Stimulated activated CD4-positive, alpha-beta T cell treated with anti-CD3 and anti-CD28 coated beads, Interleukin-12 subunit alpha, Interleukin-12 subunit beta, amount 100 ng/mL, for 4 hours (primary cell): ENCODE results near the gene NUDT16L1.

Experiments used
- DNase-seq: peaks from one replicate; pipeline ENCODE4 v3.0.0-alpha.2; 2020

Gene NUDT16L1

DNA sequence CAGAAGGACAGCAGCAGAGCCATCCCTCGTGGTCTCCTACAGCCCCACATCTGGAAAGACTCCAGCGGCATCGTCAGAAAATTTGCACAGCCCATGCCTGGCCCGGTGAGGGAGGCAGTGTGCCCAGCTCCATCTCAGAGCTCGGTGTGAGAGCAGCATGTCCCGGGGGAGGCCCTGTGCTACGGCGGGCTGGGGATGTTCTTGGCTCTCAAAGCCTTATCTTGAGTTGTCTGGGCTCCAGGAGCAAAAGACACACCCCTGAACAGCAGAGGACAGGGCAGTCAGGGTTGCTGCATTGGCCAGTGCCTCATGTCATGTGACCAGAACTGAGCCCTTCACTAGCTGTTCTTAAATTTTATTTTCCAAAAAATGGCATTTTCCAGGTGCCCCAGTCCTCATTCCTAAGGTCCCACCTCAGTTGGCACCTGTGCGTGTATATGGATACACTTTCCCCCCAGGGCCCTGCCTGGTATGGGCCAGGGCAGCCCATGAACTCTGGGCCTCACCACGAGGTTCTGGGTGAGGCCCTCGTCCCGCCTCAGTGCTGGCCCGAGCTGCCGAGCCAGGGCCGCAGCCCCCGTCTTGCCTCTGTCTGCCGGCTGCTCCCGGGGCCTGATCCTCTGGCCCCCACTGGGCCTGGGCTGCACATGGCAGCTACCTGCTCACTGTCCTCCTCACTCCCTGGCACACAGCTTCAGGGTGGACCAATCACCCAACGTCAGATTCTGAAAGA is 3.0 kb downstream of the NUDT16L1 start:
- DNase-seq: no peak

DNA sequence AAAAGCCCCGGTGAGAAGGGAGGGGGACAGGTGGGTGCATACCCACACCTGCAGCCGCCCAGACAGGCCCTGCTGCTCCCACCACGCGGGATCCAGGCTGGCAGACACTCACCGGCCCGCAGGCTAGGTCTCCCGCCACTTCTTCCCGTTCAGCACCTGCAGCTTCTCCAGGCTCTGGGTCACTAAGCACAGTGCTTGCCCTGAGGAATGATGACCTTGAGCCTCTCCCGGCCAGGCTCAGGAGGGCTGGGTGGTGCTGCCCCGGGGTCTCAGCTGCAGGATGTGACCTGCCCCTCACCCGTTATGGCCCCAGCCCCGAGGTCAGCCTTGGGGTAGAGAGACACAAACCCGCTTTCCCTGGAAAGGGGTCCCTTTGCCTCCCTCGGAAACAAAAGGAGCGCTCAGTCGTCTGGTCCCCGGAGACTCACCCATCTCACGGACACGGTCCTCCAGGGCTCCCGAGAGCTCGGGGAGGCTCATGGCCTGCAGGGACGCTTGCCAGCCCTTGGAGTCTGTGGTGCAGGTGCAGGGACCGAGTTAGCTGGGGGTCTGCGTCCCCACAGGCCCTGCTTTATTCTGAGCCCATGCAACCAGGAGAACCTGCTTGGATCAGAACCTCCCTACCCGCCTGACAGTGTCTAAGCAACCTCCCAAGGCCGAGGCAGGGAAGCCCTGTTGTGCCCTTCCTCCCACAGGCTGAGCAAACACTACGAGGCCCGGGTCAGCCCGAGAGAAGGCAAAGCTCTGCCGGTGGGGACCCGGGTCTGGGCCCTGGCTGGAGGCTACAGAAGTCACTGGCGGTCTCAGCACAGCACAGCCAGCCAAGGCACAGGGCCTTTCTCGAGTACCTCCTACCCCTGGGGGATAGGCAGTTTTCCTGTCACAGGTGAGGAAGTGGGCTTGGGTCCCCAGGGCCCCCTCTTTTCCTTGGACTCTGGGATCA is 3.8 kb downstream of the NUDT16L1 start:
- DNase-seq: no peak

DNA sequence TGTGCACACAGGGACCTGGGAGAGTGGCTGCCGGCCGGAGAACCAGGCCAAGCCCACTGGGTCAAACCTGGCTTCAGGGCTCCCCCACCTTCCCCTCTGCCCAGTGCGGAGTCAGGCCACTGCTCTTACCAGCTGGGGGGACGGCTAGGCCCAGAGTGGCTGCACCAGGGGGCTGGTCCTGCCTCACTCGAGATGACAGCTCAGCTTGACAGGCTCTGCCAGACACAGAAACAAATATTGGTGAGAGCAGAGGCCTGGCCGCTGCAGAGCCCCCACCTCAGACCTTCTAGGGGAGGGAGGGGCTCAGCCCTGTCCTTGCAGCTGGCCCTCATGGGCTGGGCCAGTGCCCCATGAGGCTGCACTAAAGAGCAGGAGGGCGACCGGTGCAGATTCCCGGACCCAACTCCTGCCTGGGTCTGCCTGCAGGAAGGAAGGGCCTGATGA is 4.5 kb downstream of the NUDT16L1 start:
- no peak for DNase-seq

DNA sequence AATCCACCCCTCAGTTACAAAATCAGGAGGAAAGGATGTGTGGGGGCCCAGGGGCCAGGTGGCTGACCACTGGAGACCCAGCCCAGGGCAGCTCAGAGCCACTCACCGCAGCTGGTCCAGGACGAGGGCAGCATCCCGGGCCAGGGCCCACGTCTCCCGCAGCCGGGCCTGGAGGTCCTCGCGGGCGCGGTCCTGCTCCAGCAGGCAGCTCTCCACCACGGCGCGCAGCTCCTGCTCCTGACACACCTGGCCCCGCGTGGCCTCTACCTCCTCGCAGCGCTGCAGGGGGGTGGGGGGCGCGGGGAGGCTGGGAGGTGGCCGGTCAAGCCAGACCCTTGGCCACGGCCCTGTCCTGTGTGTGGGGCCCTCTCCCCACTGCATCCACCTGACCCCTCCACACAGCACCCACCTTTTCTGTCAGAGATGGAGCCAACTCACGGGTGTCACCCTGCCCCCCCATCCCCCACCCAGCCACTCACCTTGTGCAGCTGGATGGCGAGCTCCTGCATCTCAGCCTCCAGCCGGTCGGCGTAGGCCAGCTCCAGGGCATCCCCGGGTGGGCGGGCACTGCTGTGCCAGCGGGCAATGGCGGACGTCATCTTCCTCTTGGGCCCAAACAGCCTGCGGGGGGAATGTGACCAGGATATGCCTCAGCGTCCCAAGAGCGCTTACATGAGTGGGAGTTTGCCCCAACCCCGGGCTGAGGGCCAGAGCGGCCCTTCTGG is 5.1 kb downstream of the NUDT16L1 start:
- DNase-seq: no peak

DNA sequence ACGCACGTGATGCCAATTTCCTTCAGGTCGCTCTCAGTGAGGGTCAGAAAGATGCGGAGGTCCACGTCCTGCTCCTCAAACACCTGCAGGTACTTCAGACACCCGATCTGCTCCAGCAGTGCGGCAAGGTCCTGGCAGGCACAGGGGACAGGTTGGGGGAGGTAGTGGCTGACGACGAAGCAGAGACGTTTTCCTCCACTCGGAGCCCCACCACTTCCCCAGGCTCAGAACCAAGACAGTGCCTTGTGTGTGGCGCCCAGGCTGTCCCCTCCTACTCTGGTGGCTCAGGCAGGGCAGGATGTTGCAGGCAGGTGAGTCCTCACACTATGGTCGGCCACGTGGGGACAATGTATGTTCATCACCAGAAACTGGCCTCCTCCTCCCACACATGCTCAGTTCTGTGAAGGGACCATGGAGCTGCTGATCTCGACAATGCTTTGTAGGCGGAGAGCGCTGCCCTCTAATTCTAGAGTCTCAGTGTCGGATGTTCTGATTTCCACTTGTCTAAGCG is 5.7 kb downstream of the NUDT16L1 start:
- DNase-seq: no peak

DNA sequence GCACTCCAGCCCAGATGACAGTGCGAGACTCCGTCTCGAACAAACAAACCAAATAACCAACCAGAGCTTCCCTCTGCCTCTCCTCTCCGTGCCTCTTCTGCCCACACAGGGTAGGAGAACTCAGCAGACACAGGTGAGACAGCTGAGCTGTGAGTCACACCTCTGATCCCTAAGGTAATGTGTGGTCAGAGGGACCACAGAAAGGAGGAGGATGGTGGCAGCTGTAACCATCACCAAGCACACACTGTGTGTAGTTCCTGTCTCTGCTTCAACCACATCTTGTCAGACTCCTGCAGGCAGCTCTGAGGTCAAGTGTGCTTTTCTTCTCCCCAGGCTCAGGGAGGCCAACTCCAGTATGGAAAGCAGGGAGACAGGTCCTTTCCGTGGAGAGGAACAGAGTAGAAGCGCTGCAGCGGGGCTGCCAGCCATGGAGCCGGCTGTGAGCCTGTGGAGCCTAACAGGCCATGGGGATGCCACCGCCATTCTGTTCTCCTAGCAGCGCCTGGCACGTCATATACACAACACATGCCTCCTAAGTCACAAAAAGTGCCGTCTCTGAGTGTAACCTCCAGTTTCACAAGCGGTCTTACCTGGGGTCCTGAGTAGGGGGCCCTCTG is 7.1 kb downstream of the NUDT16L1 start:
- no peak for DNase-seq

DNA sequence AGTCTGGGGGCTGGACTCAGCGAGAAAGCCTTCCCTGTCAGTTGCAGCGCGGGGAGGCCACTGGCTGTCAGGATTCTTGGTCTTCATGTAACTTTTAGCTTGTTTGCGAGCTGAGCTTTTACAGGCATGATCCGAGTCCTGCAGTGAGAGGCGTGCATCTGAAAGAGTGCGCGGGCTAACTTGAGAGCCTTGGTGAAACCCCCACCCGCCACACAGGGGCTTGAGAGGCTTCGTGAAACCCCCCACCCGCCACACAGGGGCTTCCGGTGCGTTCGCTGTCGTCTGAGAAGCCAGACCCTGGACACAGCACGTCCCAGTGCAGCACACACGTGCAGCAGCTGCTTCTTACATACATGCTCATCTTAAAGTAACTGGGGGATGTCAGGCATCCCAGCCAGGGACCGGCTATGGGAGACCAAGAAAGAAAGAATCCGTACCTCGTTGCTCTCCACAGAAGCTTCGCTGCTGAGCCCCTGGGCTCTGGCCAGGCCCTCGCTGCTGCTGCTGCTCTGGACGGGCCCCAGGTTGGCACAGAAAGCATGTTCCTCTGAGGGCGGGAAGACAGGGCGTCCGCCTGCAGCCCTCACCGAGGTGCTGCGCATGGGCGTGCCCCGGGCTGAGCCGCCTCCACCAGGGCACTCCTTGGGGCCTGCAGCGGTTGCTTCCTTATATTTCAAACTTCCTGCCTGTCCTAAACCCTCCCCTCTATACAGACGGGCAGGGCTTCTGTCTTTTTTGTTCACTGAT is 7.8 kb downstream of the NUDT16L1 start:
- DNase-seq: no peak

DNA sequence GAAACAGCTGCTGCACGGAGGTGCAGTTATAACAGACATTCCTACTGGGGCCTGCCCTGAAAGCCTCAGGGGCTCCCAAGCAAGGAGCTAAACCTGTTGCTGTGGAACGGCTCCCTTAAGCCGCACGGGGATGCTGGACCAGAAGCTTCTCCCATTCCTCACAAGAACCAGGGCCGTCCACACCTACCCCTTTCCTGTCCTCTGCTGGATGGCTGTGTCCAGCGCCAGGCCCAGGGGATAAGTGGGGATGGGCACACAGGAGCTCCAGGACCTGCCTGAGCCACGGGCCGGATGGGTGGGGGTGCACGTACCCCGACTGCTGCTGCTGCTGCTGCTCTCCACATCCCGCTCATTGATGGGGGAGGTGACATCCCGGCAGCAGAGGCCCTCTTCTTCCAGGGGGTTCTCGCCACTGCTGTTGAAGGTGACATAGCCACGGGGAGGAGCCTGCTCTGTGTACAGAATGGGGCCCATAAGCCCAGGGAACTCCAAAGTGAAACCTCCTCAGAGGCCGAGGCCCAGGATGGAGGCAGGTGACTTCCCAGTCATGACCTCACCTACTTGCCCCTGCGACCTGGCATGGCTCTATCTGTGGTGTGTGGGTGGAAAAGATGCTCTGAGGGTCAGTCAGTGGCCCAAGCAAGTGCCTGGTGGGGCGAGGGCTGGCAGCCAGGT is 8.6 kb downstream of the NUDT16L1 start:
- DNase-seq: no peak

DNA sequence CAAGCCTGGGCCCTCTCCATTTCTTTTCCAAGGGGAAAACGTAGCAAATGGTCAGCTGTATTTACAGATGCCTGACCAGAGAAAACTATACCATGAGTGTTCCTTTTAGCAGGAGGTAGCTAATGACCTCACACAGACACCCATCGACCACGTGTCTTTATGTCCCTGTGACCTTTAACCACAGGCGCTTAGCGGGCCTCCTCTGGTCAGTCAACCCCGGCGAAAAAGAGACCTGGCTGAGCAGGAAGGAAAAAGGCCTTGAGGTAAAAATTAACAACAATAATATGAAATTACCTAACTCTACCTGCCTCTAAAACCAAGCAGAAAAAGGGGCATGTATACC is 9.1 kb downstream of the NUDT16L1 start:
- no peak for DNase-seq

DNA sequence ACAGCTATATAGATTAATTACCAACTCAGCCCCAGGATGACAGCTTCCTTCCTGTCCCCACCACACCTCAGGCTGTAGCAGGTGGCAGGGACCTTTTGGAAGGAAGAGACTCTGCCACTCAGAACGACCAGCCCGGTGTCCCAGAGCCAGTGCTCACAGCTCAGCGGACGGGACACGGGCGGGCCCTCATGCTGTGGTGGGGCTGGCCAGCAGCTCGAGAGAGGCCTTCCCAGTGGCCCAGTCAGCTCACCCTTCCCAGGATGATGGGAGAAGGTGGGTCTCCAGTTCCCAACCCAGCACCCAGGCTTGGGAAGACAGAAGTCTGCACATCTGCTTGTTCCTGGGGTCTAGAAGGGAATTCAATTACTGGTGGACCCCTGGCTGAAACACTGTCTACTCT is 10.5 kb downstream of the NUDT16L1 start:
- DNase-seq: no peak

DNA sequence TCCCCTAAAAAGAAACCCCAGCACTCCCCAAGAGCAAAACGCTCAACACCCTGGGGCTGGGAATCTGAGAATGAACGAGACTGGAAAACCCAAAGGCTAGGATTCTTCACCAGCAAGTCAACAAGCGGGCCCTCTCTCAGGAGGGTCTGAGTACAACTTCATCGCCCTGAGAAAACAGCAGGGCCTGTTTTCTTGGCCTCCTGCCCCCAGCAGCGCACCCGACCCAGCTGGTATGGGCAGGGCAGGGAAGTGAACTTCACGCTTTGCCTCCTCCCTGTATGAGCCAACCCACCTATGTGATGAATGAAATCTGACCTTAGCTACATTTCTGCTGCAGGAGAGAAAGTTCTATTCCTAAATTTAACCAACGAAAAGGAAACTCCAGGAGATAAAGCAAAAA is 11.1 kb downstream of the NUDT16L1 start:
- DNase-seq: no peak

DNA sequence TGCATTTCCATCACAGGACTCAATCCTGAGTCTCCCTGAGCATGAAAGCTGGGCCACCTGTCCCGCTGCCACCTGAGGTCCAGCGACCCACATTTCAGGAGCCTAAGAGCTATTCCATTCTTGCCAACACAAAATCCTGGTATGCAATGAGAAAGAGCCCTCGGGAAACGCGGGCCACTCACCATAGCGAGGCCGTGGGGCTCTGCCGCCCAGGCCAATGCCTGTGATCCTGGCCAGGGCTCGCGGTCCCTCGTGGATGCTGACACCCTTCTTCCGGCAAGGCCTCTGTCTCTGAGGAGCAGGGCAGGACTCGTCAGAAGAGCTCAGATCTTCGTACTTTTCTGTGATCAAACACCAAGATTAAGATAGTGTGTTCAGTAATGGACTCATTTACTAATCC is 11.6 kb downstream of the NUDT16L1 start:
- no peak for DNase-seq

DNA sequence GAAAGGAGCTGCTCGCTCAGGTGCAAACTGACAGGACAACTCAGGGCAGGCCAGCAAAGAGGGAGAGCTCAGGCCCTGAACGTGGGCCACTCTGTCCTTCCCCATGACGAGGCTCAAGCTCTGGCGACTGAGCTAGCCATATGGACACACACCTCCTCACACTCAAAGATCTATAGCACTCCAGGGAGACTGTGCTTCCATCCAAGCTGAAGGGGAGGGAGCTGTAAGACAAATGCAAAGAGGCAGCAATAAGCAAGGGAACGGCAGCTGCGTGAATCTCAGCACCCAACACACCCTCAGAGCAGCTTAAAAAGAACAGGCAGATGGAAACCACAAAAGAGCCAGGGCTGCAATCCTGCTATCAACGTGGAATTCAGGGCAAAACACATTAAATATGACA is 13.5 kb downstream of the NUDT16L1 start:
- no peak for DNase-seq

DNA sequence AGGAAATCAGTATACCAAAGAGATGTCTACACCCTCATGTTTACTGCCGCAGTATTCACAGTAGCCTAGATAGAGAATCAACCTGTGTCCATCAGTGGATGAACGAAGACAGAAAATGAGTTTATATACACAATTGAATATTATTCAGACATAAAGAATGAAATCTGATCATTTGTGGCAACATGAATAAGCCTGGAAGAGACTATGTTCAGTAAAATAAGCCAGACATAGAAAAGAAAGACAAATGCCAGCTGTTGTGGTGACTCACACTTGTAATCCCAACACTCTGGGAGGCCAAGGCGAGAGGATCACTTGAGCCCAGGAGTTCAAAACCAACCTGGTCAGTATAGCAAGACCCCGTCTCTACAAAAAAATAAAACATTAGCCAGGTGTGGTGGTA is 16.1 kb downstream of the NUDT16L1 start:
- no peak for DNase-seq

DNA sequence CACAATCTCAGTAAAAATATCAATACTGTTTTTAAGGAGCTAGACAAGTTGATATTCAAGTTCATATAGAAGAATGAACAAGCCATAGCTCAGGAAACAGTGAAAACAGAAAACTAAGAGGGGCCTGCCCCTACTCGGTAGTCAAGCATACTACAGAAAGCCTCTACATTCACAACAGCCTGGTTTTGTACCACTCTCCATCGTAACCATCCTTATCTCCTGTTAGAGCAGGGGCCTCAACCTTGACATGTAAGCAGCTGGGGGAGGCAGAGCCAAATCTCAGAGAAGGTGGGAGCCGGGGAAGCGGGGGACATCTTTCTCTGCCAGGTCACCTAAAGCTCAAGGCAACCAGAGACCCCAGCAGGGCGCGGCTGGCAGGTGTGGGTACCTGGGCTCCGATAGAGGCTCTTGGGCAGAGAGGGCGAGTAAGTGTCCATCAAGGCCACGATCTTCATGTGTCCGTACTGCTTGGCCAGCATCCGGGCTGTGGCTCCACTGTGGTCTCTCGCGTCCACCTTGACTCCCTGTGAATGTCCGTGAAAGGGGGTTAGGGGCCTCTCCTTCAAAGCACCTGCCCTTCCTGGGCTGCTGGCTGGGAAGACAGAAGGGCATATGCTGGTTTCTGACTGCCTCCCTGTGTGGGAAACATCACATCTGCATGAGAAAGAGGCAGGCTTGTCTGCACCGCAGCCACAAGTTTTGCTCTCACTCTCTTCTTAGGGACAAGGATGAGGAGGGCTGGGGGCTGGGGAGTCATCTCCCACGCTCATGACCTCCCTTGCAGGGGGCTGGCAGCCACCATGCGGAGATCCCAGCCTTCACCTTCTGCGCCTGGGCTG is 20.5 kb downstream of the NUDT16L1 start:
- no peak for DNase-seq

DNA sequence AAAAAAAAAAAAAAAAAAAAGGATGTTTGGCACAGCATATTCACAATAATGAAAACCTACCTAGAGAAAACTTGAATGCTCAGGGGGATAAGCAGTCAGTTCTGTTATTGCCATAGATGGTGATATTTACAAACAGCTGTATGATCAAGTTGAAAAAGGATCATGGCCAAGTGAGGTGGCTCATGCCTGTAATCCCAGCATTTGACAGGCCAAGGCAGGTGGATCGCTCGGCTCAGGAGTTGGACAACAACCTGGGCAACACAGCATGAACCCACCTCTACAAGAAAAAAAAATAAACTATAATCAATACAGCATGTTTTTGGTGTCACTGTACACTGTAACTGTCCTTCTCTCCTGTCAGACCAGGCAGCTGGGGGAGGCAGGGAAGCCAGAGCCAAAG is 21.6 kb downstream of the NUDT16L1 start:
- no peak for DNase-seq

DNA sequence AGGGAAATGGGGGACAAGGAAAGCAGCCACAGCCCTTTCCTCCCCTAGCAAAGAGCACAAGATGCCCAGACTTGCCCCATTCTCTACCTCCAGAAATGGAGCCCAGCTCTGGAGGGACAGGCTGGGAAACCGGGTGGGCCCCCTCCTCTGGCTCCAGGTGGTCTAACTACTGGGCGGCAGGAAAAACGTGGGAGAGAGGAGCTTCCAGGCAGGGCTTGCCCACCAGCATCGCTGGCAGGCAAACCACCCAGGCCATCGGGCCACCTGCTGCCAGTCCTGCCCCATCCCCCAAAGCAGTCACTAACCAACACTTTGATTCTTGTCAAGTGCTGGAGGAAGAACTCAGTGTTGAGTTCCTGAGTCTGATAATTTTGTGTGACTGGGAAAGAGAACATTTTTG is 25.1 kb downstream of the NUDT16L1 start:
- no peak for DNase-seq

DNA sequence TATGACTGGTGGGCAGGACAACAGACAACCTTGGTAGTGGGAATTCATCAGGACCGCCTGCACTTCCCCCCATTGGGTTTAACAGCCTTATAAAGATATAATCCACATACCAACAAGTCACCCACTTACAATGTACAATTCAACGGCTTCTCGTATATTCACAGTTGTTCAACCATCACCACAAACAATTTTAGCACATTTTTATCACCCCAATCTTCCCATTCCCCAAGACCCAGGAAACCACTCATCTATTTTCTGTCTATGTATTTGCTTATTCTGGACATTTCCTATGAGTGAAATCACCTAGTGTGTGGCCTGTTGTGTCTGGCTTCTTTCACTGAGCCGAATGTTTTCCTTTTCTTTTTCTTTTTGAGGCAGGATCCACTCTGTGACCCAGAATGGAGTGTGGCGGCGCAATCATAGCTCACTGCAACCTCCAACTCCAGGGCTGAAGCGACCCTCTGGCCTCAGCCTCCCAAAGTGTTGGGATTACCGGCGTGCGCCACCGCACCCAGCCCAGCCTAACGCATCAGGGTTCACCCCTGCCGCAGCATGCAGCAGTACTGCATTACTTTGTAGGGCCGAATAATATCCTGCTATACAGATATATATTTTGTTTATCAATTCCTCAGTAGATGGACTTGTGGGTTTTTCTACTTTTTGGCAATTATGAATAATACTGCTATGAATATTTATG is 29.9 kb downstream of the NUDT16L1 start:
- DNase-seq: no peak

DNA sequence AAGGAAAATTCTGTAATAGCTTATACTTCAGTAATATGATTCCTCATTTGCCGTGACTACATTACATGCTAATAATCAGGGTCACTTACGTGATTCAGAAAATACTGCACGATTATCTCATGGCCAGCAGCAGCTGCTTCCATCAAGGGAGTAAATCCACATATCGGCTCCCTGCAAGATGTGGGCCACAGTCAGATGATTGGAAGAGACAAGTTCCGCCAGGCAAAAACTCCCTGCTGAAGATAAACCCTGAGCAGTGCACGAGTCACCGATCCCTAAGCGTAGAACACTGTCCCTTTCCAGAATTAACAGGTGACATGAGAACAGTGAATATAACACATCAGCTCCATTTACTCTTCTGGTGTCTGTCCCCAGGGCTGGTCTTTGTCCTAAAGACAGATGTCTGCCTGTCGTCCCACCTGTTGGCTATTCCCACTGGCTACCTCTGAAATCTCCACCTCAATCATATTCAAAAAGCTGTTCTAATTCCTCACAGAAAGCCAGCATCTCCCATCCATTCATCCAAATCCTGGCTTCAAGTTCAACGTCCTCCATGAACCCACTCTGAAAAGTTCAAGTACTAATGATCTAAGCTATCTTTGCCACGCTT is 31.4 kb downstream of the NUDT16L1 start:
- no peak for DNase-seq

DNA sequence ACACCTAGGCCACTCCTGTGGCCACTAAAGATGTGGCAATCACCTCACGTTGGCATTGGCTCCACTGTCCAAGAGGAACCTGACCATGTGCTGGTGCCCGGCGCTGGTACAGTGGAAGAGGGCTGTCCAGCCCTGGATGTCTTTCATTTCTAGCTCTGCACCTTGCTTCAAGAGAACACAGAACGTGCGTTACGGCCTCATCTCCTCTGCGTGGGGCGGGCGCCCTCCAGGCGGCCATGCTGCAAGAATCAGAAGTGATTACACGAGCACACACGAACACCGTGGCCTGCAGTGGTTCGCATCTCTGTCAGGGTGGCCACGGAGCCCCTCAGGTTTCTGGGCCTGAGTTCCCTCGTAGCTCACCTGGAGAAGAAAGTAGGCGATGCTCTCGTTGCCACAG is 33.3 kb downstream of the NUDT16L1 start:
- DNase-seq: no peak
